Fibroblast of skin of left quadriceps (primary cell): ENCODE measurements around the gene RETREG1.
"Not testable (repeated sequence)": the region's sequence is repeated elsewhere in the genome, so short reads cannot be mapped to it uniquely, and the experiment has no call there.

Source experiments
- DNase-seq, 2 experiments: peaks; one replicate each; pipeline ENCODE4 v3.0.0-alpha.2; 2013; ENCODE audit warnings: low read depth in 2 of 2

The RETREG1 gene

DNA sequence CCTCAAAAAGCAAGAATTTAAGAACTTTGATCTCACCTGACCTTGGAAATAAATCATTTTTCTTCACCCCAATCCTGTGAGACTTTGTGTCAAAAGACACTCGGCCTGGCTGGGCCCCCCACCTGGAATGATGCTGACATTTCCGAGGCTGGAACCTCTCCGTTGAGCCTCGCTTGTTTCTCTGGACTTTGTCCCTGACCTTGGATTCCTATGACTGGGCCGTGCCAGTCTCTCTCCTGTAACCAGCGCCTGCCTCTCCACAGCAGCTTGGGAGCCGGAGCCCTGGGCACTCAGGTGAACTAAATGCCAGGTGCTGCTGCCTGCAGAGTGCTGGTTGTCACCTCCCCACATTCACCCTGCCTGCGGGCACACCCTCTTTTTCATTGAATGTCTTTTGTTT lies 62.7 kb downstream of the RETREG1 start:
- DNase-seq = no peak

DNA sequence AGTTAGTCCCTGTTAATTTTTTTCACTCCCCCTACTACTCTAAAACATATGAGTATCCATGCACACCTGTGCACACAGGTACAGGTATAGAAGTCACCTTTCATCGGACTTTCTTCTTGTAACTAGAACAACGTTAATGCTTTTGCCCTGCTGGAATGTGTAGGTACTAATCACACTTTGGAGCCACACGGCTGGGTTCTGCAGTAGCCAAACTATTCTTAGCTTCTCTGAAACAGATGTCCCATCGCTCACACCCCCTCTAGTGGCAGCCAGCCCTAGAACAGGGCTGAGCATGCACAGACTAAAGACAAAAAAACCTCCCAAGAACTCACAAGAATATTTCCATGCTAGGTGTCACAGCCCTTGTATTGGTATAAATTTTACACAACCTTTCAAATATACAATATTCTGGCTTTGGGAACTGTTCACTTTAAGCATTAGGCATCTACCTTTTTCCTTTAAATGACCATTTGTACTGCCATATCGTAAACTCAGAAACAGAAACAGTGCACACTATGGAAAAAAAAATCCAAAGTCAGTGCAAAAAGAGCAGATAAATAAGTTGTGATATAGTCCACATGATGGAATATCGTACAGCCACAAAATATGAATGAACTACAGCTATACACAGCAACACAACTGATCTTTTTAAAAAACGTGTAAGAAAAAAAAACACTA lies 64.0 kb downstream of the RETREG1 start:
- DNase-seq = peak in 1 of 2 experiments; percentile 27

- no peak for DNase-seq
Measured at GRCh38 chr5:16551628-16552027, 65.2 kb downstream of the RETREG1 start.

GRCh38 chr5:16550316-16550952 lies 66.4 kb downstream of the RETREG1 start:
- no peak for DNase-seq

DNA sequence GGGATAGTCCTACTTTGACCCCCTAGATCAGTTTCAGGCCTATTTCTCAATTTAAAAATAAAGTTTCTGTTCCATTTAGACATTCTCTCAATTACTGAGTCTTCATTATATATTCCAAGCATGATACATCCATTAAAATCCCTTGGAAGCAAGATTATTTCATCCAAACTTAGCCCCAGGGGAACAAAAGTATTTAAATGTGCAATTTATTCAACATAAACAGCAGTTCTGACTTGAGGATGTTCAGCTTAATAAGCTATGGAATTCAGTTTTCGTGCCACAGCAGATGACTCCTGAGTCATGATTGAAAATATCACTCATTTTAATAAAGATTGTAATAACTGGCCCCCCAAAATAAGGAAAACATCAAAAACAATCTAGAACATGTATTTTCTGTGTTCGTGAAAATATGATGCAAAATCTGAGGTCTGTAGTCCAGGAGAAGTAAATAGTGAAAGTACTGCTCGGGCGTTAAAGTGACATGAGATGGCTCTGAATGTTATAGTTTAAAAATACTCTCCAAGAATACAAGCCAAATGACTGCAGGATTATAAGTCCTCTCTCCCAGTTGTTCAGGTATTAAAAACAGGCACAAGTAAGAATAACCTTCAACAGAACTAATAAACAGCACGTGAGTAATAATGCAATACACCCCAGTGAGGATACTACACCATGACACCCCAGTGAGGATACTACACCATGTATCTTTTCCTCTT lies 67.1 kb downstream of the RETREG1 start:
- DNase-seq = peak; percentile 54

GRCh38 chr5:16548812-16549211 lies 68.0 kb downstream of the RETREG1 start:
- DNase-seq = no peak

GRCh38 chr5:16548115-16548514 lies 68.7 kb downstream of the RETREG1 start:
- DNase-seq = no peak

DNA sequence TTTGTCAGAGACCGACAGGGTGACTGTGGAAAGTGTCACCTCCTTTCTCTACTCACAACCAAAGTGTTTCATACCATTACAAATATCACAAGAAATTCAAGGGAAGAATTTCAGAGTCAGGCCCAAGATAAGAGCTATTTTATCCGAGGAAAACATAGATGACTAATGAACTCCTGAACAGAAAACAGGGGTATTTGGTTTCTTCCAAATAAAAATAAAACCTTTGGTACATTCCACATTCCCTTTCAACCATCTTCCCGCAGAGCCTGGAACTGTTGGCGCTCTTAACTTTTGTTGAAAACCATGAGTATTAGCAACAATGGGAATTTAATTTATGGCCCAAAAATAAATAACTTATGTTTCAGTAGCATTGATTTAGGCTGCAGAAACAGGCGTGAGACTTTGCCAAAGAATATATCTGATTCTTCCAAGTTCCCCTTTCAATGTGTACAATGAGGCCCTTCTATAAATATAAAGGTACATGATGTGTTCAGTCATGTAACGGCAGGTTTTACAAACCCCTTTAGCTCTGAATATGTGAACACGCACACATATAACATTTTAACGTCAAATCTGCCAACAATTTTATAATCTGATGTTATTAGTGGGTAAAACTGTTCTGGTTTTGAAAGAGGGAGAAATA lies 69.5 kb downstream of the RETREG1 start:
- no peak for DNase-seq

DNA sequence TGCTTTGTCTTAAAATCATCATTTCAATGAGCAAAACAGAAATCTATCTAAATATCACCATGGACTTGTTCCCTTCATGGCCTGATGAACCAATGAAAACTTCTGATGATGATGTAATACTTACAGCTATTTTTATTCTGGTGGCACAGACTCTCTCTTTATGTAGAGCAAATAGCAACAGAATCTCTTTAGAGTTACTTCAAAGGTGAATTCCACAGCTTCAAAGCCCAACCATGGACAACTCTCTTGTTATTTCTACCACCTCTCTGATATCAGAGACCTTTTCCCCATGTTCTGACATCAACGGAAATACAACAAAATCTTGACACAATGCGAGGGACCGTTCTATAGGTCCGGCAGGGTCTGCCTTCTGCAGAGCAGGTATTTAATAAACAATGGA lies 70.1 kb downstream of the RETREG1 start:
- DNase-seq = no peak

DNA sequence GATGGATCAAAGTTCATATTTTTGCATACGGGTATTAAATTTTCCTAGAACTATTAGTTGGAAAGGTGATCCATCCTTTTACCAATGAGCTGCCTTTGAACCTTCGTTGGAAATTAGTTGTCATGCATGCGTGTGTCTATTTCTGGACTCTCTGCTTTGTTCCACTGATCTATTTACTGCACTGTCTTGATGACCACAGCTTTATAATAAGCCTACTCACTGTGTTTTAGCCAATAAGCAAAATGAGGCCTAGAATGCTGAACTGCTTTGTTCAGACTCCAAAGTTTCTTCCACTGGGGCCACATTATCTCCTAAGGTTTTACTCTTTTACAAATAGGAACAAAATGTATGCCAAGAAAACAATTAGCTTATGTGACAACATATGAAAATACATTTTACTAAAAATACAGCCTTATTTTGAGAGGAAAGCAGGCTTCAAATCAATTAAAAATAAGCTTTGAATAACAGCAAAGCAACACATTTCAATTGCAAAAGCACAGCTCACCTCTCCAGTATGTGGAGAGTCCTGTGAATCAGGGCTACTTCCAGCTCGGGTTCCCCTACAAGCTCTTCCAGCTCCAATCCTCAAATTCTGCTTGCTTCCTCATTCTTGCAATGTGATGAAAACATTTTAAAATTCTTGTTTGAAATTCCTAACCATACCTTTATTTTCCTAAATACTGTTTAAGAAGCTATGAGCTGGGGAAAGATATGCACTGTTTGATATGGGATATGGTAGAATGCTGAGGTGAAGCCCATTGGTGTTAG lies 72.0 kb downstream of the RETREG1 start:
- no peak for DNase-seq

- DNase-seq = not testable (repeated sequence)
Measured at GRCh38 chr5:16543206-16543605, 73.6 kb downstream of the RETREG1 start.

GRCh38 chr5:16542236-16542635 lies 74.6 kb downstream of the RETREG1 start:
- no peak for DNase-seq

GRCh38 chr5:16541592-16541991 lies 75.2 kb downstream of the RETREG1 start:
- not testable (repeated sequence) for DNase-seq

- peak; percentile 48 to 56 for DNase-seq
Measured at GRCh38 chr5:16540421-16540820, 76.4 kb downstream of the RETREG1 start.

GRCh38 chr5:16539169-16539666 lies 77.6 kb downstream of the RETREG1 start:
- peak; percentile 34 to 42 for DNase-seq

DNA sequence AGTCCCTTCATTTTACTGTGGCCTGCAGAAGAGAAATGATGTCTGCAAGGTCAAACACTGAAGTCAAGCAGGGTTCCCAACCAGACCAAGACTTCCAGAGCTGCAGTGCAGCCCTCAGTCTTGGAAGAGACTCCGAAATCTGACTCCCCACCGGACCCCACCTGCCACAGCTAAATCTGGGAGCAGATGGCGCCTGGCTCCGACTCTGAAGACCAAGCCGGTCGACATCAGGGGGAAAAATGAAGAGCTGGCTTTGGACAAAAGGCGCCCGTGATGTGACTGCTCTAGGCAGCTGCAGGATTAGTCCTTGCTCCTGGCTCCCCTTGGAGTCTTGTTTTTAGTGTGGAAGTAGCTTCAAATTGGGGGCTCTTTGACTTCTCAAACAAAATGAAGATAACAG lies 78.8 kb downstream of the RETREG1 start:
- no peak for DNase-seq

DNA sequence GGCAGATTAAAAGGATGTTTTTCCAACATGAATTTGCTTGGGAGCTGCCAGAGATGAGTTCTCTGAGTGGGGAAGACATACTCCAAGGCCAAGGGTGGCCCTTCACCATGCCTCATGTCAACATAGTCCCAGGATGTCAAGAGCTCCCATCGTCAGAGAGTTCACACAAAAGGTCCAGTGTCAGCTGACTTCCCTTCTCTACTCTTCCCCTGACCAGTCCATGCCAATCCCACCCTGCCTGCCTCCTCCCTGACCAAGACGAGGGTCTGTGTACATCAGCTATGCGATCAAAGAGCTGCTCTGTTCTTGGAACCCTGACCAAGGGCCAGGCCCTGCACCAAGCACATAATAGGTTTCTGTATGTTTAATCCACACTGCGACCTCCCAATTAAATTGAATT lies 80.0 kb downstream of the RETREG1 start:
- DNase-seq = no peak

GRCh38 chr5:16536246-16536645 lies 80.6 kb downstream of the RETREG1 start:
- no peak for DNase-seq

- no peak for DNase-seq
Measured at GRCh38 chr5:16534280-16534679, 82.5 kb downstream of the RETREG1 start.

GRCh38 chr5:16531063-16531648 lies 85.6 kb downstream of the RETREG1 start:
- DNase-seq = no peak

DNA sequence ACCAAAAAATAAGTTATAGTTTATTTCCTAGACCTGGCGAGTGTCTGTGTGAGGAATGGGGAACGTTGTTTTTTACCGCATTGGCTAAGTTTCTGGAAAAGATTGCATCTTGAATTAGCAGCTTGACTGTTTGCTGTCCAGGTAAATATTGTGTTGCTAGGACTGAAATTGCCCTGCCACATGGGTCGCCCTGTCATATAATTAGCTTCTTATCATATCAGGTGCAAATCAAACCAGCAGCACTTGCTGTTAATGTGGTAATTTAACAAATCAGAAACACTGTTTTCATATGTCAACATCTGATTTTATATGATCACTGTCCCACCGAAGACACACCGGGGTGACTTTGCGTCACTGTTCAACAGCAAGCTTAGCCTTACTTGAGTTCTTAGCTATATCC lies 87.5 kb downstream of the RETREG1 start:
- no peak for DNase-seq
